Measurements from ENCODE around the gene CLCN6.

Gene CLCN6

DNA sequence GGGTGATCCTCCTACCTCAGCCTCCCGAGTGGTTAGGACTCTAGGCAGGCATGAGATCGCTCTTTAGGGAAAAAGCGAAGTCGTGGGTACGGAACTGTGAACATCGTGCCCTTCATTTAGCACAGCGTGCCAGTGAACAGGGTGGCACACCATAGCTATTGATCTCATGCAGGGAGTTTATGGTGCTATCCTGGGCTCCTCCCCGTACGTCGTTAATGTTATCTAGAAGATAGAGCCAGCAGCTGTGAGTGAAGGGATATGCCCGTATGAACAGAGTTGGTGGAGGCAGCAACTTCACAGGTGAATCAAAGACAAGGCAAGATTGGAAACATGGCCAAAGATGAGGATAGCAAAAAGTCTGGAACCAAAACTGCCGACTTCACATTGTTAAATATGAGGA is 11.2 kb downstream of the CLCN6 start:
- DNase-seq (ENCODE audit: insufficient read length, low spot score) = no peak
- TF ChIP-seq, protein P1, sequence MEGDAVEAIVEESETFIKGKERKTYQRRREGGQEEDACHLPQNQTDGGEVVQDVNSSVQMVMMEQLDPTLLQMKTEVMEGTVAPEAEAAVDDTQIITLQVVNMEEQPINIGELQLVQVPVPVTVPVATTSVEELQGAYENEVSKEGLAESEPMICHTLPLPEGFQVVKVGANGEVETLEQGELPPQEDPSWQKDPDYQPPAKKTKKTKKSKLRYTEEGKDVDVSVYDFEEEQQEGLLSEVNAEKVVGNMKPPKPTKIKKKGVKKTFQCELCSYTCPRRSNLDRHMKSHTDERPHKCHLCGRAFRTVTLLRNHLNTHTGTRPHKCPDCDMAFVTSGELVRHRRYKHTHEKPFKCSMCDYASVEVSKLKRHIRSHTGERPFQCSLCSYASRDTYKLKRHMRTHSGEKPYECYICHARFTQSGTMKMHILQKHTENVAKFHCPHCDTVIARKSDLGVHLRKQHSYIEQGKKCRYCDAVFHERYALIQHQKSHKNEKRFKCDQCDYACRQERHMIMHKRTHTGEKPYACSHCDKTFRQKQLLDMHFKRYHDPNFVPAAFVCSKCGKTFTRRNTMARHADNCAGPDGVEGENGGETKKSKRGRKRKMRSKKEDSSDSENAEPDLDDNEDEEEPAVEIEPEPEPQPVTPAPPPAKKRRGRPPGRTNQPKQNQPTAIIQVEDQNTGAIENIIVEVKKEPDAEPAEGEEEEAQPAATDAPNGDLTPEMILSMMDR (IDR thresholded peaks at IDR 0.05; ENCODE audit: insufficient read depth, missing control alignments) = no peak

DNA sequence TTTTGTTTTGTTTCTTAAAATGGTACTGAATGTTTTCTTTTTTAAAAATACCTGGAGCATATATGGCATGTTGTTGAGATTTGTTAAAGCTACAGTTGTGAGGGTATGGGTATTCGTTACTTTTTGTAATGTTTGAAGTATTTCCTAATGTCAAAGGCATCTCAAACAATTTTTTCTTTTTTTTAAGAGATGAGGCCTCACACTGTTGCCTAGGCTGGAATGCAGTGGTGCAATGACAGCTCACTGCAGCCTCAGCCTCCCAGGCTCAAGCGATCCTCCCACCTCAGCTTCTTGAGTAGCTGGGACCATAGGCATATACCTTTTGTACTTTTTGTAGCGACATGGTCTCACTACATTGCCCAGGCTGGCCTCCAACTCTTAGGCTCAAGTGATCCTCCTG is 16.1 kb downstream of the CLCN6 start:
- DNase-seq (ENCODE audit: insufficient read length, low spot score) = no peak
- FAIRE-seq = no peak
- TF ChIP-seq, protein P1 (IDR thresholded peaks at IDR 0.05; ENCODE audit: insufficient read depth, missing control alignments) = no peak

More for the DNA sequence above, 11.2 kb downstream of the CLCN6 start:
- no peak for FAIRE-seq

DNA sequence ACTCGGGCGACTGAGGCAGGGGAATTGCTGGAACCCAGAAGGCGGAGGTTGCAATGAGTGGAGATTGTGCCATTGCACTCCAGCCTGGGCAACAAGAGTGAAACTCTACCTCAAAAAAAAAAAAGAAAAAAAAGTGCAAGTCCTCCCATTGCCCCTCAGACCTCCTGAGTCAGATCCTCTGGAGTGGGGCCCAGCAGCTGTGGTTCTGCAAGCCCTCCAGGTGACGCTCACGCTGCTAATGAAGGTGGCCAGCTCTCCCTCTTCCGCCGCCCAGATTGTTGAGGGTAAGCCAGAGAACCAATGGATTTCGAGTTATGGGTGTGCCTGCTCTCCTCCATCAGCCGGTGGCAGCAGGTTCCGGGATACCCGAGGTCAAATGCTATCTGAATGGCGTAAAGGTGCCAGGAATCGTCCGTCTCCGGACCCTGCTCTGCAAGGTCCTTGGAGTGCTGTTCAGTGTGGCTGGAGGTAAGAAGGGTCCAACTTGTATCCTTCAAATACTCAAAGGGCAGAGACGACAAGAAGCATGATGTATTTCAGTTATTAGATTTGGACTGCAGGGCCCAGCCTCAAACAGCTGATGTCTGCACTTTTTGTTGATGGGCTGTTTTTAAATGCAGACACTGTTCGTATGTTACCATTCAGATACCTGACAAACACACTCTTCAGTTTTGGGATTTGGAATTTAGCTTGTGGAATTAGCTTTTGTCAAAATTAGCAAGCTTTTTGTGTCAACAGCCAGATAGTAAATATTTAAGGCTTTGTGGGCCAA is 17.6 kb downstream of the CLCN6 start:
- TF ChIP-seq, protein P1 (IDR thresholded peaks at IDR 0.05; ENCODE audit: insufficient read depth, missing control alignments) = no peak
- FAIRE-seq = no peak
- DNase-seq (ENCODE audit: insufficient read length, low spot score) = no peak

DNA sequence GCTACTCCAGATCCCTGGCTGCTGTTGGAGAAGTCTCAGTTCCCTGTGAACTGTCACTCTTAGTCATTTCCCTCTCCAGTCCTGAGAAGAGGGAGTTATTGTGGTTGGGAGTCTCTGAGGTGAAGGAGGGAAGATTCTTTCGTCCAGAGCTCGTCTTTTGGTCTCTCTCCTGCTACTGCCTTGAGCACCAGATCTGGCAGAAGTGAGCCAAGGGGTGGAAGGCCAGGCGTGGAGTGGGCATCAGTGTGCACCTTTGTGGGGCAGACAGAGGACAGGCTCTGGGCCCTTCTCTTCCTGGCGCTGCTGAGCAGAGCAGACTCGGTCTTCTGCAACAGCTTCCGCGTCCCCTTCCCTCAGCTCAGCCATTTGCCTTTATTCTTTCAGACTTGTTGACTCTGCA is 19.1 kb downstream of the CLCN6 start:
- no peak for FAIRE-seq
- TF ChIP-seq, protein P1 (IDR thresholded peaks at IDR 0.05; ENCODE audit: insufficient read depth, missing control alignments) = no peak
- no peak for DNase-seq (ENCODE audit: insufficient read length, low spot score)

DNA sequence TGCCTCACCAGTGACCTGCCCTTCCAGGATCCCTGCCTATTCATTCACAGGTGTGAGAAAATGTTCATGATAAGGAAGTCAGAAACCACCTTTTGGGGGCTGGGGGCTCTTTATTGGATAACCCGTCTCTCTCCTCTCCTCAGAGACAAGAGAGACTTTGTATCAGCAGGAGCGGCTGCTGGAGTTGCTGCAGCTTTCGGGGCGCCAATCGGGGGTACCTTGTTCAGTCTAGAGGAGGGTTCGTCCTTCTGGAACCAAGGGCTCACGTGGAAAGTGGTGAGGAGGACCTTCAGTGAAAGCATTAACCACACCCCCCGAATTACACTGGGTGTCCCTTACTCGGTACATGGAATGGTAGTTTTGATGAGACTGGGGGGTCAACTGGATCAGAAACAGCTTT is 21.0 kb downstream of the CLCN6 start:
- no peak for DNase-seq (ENCODE audit: insufficient read length, low spot score)
- TF ChIP-seq, protein P1 (IDR thresholded peaks at IDR 0.05; ENCODE audit: insufficient read depth, missing control alignments) = no peak

DNA sequence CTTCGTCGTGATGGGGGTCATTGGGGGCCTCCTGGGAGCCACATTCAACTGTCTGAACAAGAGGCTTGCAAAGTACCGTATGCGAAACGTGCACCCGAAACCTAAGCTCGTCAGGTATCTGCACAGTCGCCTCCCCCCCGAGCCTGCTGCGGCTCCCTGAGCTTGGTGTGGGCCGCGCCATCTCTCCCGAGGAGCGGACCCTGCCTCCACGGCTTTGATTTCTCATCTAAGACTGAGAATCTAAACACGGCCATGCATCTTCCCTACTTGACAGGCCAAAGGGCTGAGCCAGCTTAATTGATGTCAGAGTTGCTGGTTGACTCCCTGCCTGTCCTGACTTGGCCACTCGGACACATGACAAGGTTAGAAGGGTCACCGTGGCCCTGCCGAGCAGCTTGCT is 22.5 kb downstream of the CLCN6 start:
- TF ChIP-seq, protein P1 (IDR thresholded peaks at IDR 0.05; ENCODE audit: insufficient read depth, missing control alignments) = no peak
- FAIRE-seq = no peak
- DNase-seq (ENCODE audit: insufficient read length, low spot score) = no peak

More for the DNA sequence above, 21.0 kb downstream of the CLCN6 start:
- no peak for FAIRE-seq

DNA sequence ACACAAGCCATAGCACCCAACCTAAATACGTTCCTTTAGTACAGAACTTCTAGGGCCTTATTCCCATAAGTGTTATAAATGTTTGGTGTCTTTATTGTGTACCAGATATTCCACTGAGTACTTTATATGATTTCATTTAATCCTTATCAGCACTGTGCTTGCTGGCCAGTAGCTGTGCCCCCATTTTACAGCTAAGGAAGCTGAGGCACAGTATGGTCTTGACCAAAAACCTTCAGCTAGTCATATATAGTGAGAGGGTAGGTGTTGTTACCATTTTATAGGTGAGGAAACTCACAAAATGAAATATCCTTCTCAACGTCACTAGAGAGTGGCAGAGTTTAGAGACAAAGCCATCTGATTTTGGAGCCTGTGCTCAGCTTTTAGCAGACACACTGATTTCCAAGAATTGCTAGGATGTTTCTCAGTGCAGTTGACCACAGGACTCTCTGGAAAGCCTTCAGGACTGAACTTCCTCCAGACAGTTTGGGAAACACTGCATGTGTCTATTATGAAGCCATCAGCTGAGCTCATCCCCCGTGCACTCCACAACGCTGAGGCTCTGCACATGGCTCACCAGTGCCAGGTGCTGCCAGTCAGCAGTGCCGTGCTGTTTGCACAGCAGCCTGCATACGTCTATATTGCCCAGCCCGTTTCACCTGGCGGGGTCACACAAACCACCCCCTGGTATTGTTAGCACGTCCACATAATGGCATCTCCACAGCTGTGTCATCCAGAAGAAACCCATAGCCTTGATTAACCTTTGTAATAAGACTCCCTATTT is 26.1 kb downstream of the CLCN6 start:
- DNase-seq (ENCODE audit: insufficient read length, low spot score) (no peak), FAIRE-seq (no peak)
- TF ChIP-seq, protein P1 (IDR thresholded peaks at IDR 0.05; ENCODE audit: insufficient read depth, missing control alignments) = no peak
